ENCODE measurements around the gene MOCS1. TPM values are rescaled to one million over a fixed set of nuclear protein-coding genes. Genes with fewer than 3 reads are reported as not detected.

Gene MOCS1
- total RNA-seq, 1 donor from 2014 or later = 16.0 TPM

DNA sequence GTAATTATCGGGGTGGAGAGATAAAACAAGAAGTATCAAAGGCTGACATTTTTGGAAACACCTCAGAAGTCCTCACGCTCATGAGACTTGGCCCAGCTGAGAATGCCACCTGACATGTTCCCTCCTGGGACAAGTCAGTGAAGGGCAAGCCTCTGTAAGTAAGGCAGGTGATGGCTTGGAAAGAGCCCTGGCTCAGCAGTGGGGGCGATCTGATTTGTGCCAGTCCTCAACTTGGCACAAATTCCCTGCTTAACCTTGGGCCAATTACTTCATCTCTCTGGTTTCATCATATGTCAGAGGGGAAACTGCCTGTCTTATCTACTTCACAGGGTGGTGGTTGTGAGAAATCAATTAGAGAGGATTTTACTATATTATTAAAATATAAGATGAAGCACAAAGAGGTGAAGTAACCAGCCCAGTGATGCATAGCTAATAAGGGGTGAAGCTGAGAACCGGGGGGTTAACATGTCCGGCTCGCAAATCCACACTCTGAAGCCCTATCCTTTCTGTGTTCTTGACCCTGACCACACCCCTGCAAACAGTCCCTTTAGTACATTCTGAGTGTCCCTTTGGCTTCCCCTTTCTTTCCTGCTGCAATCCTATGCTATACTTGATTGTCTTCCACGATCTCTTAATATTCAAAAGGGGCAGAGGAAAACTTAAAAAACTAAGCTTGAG is 8.8 kb upstream of the MOCS1 start:
- Histone ChIP-seq H3K79me2 (ENCODE audit: insufficient read depth, low read length) (no peaks in the 10 kb centered on the region), H3K4me2 (ENCODE audit: low read length) (no peak overlapping the region), H4K20me1 (ENCODE audit: insufficient read depth, low read length) (no peaks in the 10 kb centered on the region), H2AFZ (ENCODE audit: low read depth, low read length) (no peak overlapping the region), H3K9ac (ENCODE audit: low read length) (no peak overlapping the region), H3K4me3 (ENCODE audit: insufficient read depth, low read depth, low read length) (no peak overlapping the region), H3K4me1 (ENCODE audit: insufficient read depth, low read length) (no peaks in the 10 kb centered on the region), H3K36me3 (ENCODE audit: insufficient read depth, low read length) (no peaks in the 10 kb centered on the region), H3K27me3 (ENCODE audit: insufficient read depth, low read length) (no peaks in the 10 kb centered on the region), H3K27ac (ENCODE audit: low read depth, low read length) (no peak overlapping the region), H3K9me3 (ENCODE audit: insufficient read depth, low read depth, low read length) (no peaks in the 10 kb centered on the region)
- H3K36me3 Mint-ChIP-seq (ENCODE audit: low read depth, unreplicated experiment) = no peaks in the 10 kb centered on the region
- DNase-seq (ENCODE audit: low read depth) (no peak), FAIRE-seq (no peak)
- H3K27me3 Mint-ChIP-seq (ENCODE audit: low read depth, unreplicated experiment) = peaks cover 15% of the 10 kb centered on the region
- H3K4me3 Mint-ChIP-seq (ENCODE audit: unreplicated experiment) = no peak overlapping the region
- no peaks in the 10 kb centered on the region for H3K9me3 Mint-ChIP-seq (ENCODE audit: unreplicated experiment)
- H3K4me1 Mint-ChIP-seq (ENCODE audit: low read depth, unreplicated experiment) = peaks cover 10% of the 10 kb centered on the region
- TF ChIP-seq, protein P1, sequence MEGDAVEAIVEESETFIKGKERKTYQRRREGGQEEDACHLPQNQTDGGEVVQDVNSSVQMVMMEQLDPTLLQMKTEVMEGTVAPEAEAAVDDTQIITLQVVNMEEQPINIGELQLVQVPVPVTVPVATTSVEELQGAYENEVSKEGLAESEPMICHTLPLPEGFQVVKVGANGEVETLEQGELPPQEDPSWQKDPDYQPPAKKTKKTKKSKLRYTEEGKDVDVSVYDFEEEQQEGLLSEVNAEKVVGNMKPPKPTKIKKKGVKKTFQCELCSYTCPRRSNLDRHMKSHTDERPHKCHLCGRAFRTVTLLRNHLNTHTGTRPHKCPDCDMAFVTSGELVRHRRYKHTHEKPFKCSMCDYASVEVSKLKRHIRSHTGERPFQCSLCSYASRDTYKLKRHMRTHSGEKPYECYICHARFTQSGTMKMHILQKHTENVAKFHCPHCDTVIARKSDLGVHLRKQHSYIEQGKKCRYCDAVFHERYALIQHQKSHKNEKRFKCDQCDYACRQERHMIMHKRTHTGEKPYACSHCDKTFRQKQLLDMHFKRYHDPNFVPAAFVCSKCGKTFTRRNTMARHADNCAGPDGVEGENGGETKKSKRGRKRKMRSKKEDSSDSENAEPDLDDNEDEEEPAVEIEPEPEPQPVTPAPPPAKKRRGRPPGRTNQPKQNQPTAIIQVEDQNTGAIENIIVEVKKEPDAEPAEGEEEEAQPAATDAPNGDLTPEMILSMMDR (IDR thresholded peaks at IDR 0.05; ENCODE audit: insufficient read depth, low read depth, low read length) = no peak
- no peak for TF ChIP-seq EZH2 (IDR thresholded peaks at IDR 0.05; ENCODE audit: insufficient read depth, low read length)
- no peak overlapping the region for H3K27ac Mint-ChIP-seq (ENCODE audit: unreplicated experiment)

DNA sequence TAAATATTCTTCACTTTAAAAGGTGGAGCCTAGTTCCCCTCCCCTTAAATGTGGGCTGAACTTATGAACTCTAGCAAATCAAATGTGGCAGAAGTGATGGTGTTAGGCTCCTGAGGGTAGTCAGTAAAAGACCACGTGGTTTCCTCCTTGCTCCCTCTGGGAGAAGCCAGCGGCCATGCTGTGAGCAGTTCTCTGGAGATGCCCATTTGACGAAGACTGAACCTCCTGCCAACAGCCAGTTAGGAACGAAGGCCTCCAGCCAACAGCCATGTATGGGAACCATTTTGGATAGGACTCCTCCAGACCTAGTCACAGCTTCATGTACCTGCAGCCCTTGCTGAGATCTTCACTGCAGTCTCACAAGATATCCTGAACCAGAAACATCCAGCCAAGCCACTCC is 7.6 kb upstream of the MOCS1 start:
- Mint-ChIP-seq H3K36me3 (ENCODE audit: low read depth, unreplicated experiment) (no peaks in the 10 kb centered on the region), H3K27me3 (ENCODE audit: low read depth, unreplicated experiment) (peaks cover 15% of the 10 kb centered on the region), H3K27ac (ENCODE audit: unreplicated experiment) (no peak overlapping the region), H3K4me1 (ENCODE audit: low read depth, unreplicated experiment) (peaks cover 10% of the 10 kb centered on the region), H3K4me3 (ENCODE audit: unreplicated experiment) (no peak overlapping the region), H3K9me3 (ENCODE audit: unreplicated experiment) (no peaks in the 10 kb centered on the region)
- TF ChIP-seq, protein P1 (IDR thresholded peaks at IDR 0.05; ENCODE audit: insufficient read depth, low read depth, low read length) = no peak
- TF ChIP-seq EZH2 (IDR thresholded peaks at IDR 0.05; ENCODE audit: insufficient read depth, low read length) = no peak
- no peaks in the 10 kb centered on the region for H4K20me1 ChIP-seq (ENCODE audit: insufficient read depth, low read length)
- H3K4me1 ChIP-seq (ENCODE audit: insufficient read depth, low read length) = no peaks in the 10 kb centered on the region
- no peaks in the 10 kb centered on the region for H3K9me3 ChIP-seq (ENCODE audit: insufficient read depth, low read depth, low read length)
- H3K27ac ChIP-seq (ENCODE audit: low read depth, low read length) = no peak overlapping the region
- no peaks in the 10 kb centered on the region for H3K79me2 ChIP-seq (ENCODE audit: insufficient read depth, low read length)
- no peak overlapping the region for H2AFZ ChIP-seq (ENCODE audit: low read depth, low read length)
- H3K36me3 ChIP-seq (ENCODE audit: insufficient read depth, low read length) = no peaks in the 10 kb centered on the region
- DNase-seq (ENCODE audit: low read depth) (no peak), FAIRE-seq (no peak)
- H3K4me3 ChIP-seq (ENCODE audit: insufficient read depth, low read depth, low read length) = no peak overlapping the region
- no peak overlapping the region for H3K9ac ChIP-seq (ENCODE audit: low read length)
- H3K27me3 ChIP-seq (ENCODE audit: insufficient read depth, low read length) = no peaks in the 10 kb centered on the region
- H3K4me2 ChIP-seq (ENCODE audit: low read length) = no peak overlapping the region

DNA sequence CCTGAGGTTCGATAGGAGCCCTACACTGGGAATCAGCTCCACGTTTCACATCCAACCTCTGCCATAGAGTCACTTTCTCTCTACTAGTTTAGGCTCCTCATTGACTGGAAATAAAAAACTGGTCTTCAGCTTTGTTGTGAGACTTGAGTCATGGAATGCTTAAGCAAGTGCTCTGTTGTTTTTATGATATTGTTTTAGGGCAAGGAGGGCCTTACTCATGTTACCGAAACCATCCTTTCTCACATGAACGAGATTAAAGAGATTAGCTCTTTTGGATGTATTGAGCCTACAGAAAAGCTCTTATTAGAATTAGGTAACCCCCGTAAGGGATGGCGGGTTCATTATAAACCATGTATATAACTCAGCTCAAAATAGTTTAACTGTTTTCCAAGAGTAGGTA is 6.9 kb upstream of the MOCS1 start:
- H3K27me3 Mint-ChIP-seq (ENCODE audit: low read depth, unreplicated experiment) = peaks cover 15% of the 10 kb centered on the region
- FAIRE-seq (no peak), DNase-seq (ENCODE audit: low read depth) (no peak)
- H3K27ac Mint-ChIP-seq (ENCODE audit: unreplicated experiment) = no peak overlapping the region
- H3K4me1 ChIP-seq (ENCODE audit: insufficient read depth, low read length) = no peaks in the 10 kb centered on the region
- H3K79me2 ChIP-seq (ENCODE audit: insufficient read depth, low read length) = no peaks in the 10 kb centered on the region
- H3K27ac ChIP-seq (ENCODE audit: low read depth, low read length) = no peak overlapping the region
- TF ChIP-seq, protein P1 (IDR thresholded peaks at IDR 0.05; ENCODE audit: insufficient read depth, low read depth, low read length) = no peak
- TF ChIP-seq EZH2 (IDR thresholded peaks at IDR 0.05; ENCODE audit: insufficient read depth, low read length) = no peak
- no peaks in the 10 kb centered on the region for H3K9me3 ChIP-seq (ENCODE audit: insufficient read depth, low read depth, low read length)
- H3K9me3 Mint-ChIP-seq (ENCODE audit: unreplicated experiment) = no peaks in the 10 kb centered on the region
- H3K4me3 ChIP-seq (ENCODE audit: insufficient read depth, low read depth, low read length) = no peak overlapping the region
- H4K20me1 ChIP-seq (ENCODE audit: insufficient read depth, low read length) = no peaks in the 10 kb centered on the region
- H3K4me2 ChIP-seq (ENCODE audit: low read length) = no peak overlapping the region
- H3K4me3 Mint-ChIP-seq (ENCODE audit: unreplicated experiment) = no peak overlapping the region
- H3K36me3 ChIP-seq (ENCODE audit: insufficient read depth, low read length) = no peaks in the 10 kb centered on the region
- H2AFZ ChIP-seq (ENCODE audit: low read depth, low read length) = no peak overlapping the region
- no peaks in the 10 kb centered on the region for H3K36me3 Mint-ChIP-seq (ENCODE audit: low read depth, unreplicated experiment)
- no peak overlapping the region for H3K9ac ChIP-seq (ENCODE audit: low read length)
- H3K27me3 ChIP-seq (ENCODE audit: insufficient read depth, low read length) = no peaks in the 10 kb centered on the region
- peaks cover 10% of the 10 kb centered on the region for H3K4me1 Mint-ChIP-seq (ENCODE audit: low read depth, unreplicated experiment)
